GM18517 (cell line): Measurements from ENCODE around the gene SIAH3.

Source experiments
- ATAC-seq: cut with Tn5 transposase; IDR thresholded peaks from one replicate; pipeline ENCODE4 v1.9.1; 2021; ENCODE audit warnings: mild to moderate bottlenecking, moderate library complexity; ENCODE audit not compliant: unreplicated experiment

Gene SIAH3

GRCh38 chr13:45863709-45864590 is 12.4 kb upstream of the SIAH3 start:
- ATAC-seq: no peak

DNA sequence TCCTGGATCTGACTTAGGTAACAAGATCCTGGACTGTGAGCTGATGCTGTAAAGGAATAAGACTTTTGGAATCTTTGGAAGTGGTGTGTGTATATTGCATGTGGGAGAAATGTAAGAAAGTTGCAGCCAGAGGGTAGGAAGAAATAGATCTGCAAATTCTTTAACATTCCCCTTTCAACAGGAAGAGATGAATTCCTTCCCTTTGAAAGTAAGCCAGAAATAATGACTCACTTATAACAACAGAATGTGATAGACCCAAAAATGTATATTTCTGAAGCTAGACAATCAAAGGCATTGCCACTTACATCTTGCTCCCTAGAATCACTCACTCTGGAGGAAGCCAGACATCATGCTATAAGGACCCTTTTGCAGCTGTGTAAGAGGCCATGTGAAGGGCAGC is 9.8 kb upstream of the SIAH3 start:
- no peak for ATAC-seq

- ATAC-seq: no peak
These were observed 8.7 kb upstream of the SIAH3 start for GRCh38 chr13:45860240-45860639.

- ATAC-seq: no peak
These were observed 8.2 kb upstream of the SIAH3 start for GRCh38 chr13:45859705-45860104.

- no peak for ATAC-seq
These were observed 941 bp upstream of the SIAH3 start for GRCh38 chr13:45852494-45852893.

DNA sequence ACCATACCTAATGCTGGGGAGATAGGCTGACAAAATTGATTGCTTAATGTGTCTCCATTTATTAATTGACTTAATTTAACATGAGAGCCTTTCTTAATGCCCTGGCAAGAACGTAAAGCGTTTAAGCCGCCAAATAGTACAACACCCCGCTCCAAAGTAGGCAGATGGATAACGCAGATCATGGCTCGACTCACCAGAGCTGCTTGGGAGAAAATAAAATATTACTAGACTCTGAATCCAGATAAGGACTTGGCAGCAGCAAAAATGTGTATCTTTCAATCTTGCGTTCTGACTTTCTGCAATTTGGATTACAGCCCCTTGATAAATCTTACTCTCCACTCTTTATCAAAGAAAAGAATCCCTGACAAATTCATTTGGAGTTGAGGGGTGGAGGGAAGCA is 403 bp upstream of the SIAH3 start:
- ATAC-seq: no peak

DNA sequence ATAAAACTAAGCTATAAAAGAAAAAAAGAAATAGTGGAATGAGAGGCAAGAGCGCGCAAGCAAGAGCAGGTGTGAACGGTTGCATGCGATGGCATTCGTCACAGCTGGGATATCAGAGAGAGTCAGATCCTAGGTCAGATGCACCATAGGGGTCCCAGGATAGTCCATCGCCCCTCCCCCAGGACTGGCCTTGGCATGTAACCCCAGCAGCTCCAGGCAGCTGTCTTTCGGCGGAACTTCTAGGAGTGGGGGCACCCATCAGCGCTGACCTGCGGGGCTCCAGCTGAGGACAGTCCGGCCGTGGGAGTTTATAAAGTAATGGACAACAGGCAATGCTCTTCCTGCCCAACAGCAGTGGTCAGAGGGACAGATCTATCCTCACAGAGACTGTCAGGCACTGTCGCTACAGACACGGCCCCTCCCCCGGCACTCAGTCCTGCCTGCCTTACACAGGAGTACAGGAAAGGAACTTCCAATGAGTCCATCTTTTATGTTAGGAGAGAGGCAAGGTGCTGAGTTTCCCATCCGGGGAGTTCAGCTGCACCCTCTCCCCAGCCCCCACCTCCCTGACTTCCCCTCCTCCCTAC is 1.4 kb downstream of the SIAH3 start:
- ATAC-seq: no peak

DNA sequence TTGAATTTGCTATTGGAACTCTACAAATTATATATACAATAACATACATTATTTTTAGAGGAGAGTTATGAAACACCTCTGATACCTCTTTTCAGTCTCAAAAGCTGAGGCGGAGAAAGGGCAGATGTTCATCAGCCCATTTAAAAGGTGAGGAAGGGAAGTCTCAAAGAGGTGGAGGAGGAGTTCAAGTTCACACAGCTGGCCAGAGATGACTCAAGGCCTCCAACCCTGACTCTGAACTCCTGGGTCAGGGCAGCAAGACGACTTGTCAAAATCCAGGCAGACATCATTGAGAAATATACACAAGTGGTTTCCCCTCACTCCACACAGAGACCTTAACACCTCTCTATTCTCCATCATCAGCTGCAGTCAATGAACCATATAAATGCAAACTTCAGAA is 2.1 kb downstream of the SIAH3 start:
- ATAC-seq: no peak

DNA sequence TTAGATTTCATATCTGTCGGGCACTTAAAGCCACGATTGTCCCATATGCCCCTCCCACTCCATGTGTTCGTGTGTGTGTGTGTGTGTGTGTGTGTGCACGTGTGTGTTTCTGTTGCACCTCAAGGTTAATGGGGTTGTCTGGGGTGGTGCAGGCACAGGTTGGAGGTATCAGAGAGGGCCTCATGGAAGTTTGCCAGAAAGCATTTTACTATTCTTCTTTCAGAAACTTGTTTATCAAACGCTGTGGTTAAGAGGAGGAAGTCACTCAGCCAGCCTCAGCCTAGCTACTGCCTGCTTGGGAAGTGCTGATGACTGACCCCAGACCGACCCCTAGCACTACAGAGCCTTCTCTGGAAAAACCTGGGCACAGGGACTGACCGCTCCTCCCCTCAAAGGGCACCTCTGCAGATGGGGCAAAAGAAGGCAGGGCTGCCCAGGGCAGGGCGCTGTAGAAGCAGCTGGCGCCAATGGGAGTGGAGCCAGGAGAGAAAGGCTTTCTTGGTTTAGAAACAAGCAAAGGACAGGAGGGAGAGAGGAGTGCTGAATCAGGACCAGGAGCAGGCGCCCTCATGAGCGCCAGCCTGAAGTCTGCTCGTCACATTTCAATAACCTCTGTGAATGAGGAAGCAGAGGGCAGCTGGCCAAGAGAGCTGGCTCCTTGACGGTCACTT is 3.9 kb downstream of the SIAH3 start:
- no peak for ATAC-seq

DNA sequence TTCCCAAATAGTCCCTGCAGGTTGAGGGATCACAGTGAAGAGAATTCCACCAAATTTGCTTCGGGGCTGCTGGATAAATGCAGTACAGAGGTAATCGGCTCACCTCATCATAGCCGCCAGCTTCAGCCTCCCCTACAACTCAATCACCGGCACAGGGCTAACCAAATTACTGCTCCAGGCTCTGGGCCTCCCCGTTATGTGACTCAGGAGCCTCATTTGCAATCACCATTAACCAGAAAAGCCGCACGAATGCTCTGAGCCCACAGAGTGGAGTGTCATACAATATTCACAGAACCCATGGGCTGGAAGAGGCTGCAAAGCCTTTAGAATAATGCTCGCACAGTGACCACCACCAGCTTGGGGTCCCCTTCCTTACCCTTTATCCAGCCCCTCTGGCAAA is 4.9 kb downstream of the SIAH3 start:
- ATAC-seq: no peak

GRCh38 chr13:45838171-45838745 is 13.3 kb downstream of the SIAH3 start:
- no peak for ATAC-seq

- ATAC-seq: no peak
These were observed 14.4 kb downstream of the SIAH3 start for GRCh38 chr13:45837111-45837510.

DNA sequence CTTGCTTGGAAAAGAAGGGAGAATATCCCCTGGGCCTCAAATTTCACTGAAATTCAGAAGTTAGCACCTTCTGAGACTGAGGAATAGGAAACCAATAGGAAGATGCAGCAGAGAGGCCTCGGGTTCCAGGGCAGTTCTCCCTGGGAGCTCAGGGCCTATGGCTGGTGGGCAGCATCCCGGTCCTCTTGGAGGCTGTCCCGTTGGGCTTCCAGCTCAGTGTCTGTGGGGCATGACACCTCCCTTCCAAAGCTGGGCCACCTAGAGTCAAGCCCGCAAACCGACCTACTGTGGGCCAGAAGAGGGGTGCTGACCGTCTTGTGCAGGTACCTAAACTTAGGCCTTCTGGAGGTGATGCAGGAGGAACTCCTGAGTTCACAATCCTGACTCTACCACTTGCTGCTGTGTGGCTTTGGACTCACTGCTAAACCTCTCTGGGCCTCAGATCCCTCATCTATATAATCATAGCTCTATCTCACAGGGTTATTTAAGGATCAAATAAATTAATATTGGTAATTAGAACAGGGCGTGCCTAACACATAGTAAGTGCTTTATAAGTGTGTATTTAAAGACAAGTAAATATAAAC is 17.1 kb downstream of the SIAH3 start:
- no peak for ATAC-seq

GRCh38 chr13:45833663-45834375 is 17.7 kb downstream of the SIAH3 start:
- ATAC-seq: no peak

DNA sequence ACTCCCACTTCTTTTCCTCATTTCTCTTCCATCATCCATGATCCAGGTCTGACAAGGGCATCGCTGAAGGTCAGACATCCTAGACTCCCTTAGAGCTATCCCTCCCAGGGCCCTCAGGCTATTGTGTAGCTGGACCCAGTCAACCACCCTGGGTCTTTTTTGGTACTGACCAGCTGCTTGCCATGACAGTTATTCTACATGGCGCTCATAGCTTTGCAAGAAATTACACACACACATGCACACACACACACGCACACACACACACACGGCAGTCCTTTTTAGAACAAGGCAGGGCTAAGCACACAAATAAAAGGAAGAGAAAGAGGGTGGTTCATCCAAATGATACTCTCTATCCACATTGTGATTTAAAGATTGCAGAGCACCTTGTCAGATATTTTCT is 18.3 kb downstream of the SIAH3 start:
- ATAC-seq: no peak

DNA sequence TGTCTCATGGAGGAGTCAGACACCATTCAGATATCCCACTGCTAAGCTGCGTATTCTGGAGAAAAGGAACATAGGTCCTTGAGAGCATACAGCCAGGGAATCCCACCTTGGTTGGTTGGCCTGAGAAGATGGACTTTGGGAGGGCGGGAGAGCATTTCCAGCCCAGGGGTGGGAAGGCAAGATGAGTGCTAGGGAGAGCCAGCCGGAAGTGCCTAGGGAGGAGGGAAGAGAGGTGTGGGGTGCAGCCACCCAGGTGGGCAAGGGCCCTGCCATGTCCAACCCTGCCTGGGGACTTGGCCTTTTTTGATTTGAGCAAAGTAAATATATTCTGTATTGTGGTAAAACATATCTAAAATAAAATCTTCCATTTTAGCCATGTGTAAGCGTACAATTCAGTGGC is 19.7 kb downstream of the SIAH3 start:
- ATAC-seq: no peak

GRCh38 chr13:45830121-45830520 is 21.4 kb downstream of the SIAH3 start:
- no peak for ATAC-seq

- no peak for ATAC-seq
These were observed 23.1 kb downstream of the SIAH3 start for GRCh38 chr13:45828256-45828968.

GRCh38 chr13:45827318-45827717 is 24.2 kb downstream of the SIAH3 start:
- ATAC-seq: no peak

- ATAC-seq: no peak
These were observed 24.8 kb downstream of the SIAH3 start for GRCh38 chr13:45826731-45827130.
